Measurements from ENCODE around the gene MACROD1. TPM values are rescaled to one million over a fixed set of nuclear protein-coding genes. Genes with fewer than 3 reads are reported as not detected.
A peak's percentile ranks its signal among the peaks of the same experiment; 100 is the strongest.

MACROD1 gene
- total and polyA plus RNA-seq, 7 experiments from 2014 or later = 5.4 to 16.2 (median 9.7) TPM

GRCh38 chr11:64007629-64008282, 158.2 kb downstream of the MACROD1 start:
- H3K9me3 ChIP-seq (ENCODE audit: control insufficient read depth in 2 of 3, low read length in 3 of 3) = peaks cover 0 to 8% (median 0%) of the 10 kb centered on the region in 3 experiments
- Mint-ChIP-seq H3K4me3 (peak overlapping the region in 7 of 10 donors; percentile 18 to 81 (median 60)), H3K36me3 (peaks cover 0 to 12% (median 0%) of the 10 kb centered on the region in 5 donors), H3K27me3 (peaks cover 20 to 40% (median 32%) of the 10 kb centered on the region in 5 donors), H3K4me1 (peaks cover 7 to 16% (median 12%) of the 10 kb centered on the region in 7 donors), H3K27ac (no peak overlapping the region), H3K9me3 (peaks cover 0 to 19% (median 0%) of the 10 kb centered on the region in 11 donors)
- no peak overlapping the region for H3K27ac ChIP-seq (ENCODE audit: low read depth, low read length)
- H3K36me3 ChIP-seq (ENCODE audit: control insufficient read depth in 2 of 3, insufficient read depth in 3 of 3, low read length in 3 of 3) = no peaks in the 10 kb centered on the region
- DNase-seq (no peak), ATAC-seq (peak; percentile 76)
- H3K27me3 ChIP-seq (ENCODE audit: control insufficient read depth in 2 of 2, insufficient read depth in 2 of 2, low read length in 2 of 2) = no peaks in the 10 kb centered on the region
- H3K4me1 ChIP-seq (ENCODE audit: control insufficient read depth in 2 of 2, insufficient read depth in 2 of 2, low read length in 2 of 2) = no peaks in the 10 kb centered on the region
- CTCF ChIA-PET = no interaction called here
- H3K4me3 ChIP-seq (ENCODE audit: low read length) = peak overlapping the region; percentile 20
- POLR2A ChIA-PET = no interaction called here
- intact Hi-C loops (cut with micrococcal nuclease) = no loop called here

GRCh38 chr11:64007160-64007628, 158.7 kb downstream of the MACROD1 start:
- no peaks in the 10 kb centered on the region for H3K36me3 ChIP-seq (ENCODE audit: control insufficient read depth in 2 of 3, insufficient read depth in 3 of 3, low read length in 3 of 3)

GRCh38 chr11:64006398-64006797, 159.5 kb downstream of the MACROD1 start:
- Mint-ChIP-seq H3K27ac (no peak overlapping the region), H3K27me3 (peaks cover 20 to 40% (median 33%) of the 10 kb centered on the region in 5 donors), H3K36me3 (peaks cover 0 to 12% (median 0%) of the 10 kb centered on the region in 5 donors), H3K4me1 (peaks cover 11 to 17% (median 14%) of the 10 kb centered on the region in 7 donors), H3K4me3 (peak overlapping the region in 1 of 10 donors; percentile 63), H3K9me3 (peaks cover 0 to 17% (median 0%) of the 10 kb centered on the region in 11 donors)
- DNase-seq (no peak), ATAC-seq (no peak)
- intact Hi-C loops (cut with micrococcal nuclease) = no loop called here
- ChIA-PET POLR2A (no interaction called here), CTCF (no interaction called here)
- Histone ChIP-seq H3K9me3 (ENCODE audit: control insufficient read depth in 2 of 3, low read length in 3 of 3) (peaks cover 0 to 8% (median 0%) of the 10 kb centered on the region in 3 experiments), H3K27me3 (ENCODE audit: control insufficient read depth in 2 of 2, insufficient read depth in 2 of 2, low read length in 2 of 2) (no peaks in the 10 kb centered on the region), H3K4me3 (ENCODE audit: low read length) (no peak overlapping the region), H3K36me3 (ENCODE audit: control insufficient read depth in 2 of 3, insufficient read depth in 3 of 3, low read length in 3 of 3) (no peaks in the 10 kb centered on the region), H3K4me1 (ENCODE audit: control insufficient read depth in 2 of 2, insufficient read depth in 2 of 2, low read length in 2 of 2) (no peaks in the 10 kb centered on the region), H3K27ac (ENCODE audit: low read depth, low read length) (no peak overlapping the region)

More at GRCh38 chr11:64007160-64007628, 158.7 kb downstream of the MACROD1 start:
- Mint-ChIP-seq H3K4me1 (peaks cover 7 to 16% (median 12%) of the 10 kb centered on the region in 7 donors), H3K4me3 (peak overlapping the region in 9 of 10 donors; percentile 7 to 81 (median 55)), H3K36me3 (peaks cover 0 to 12% (median 0%) of the 10 kb centered on the region in 5 donors), H3K27me3 (peaks cover 20 to 40% (median 32%) of the 10 kb centered on the region in 5 donors), H3K9me3 (peaks cover 0 to 19% (median 0%) of the 10 kb centered on the region in 11 donors), H3K27ac (peak overlapping the region in 1 of 9 donors; percentile 3)
- ATAC-seq (peak; percentile 62), DNase-seq (no peak)
- ChIA-PET POLR2A (no interaction called here), CTCF (no interaction called here)
- H3K4me1 ChIP-seq (ENCODE audit: control insufficient read depth in 2 of 2, insufficient read depth in 2 of 2, low read length in 2 of 2) = no peaks in the 10 kb centered on the region
- intact Hi-C loops (cut with micrococcal nuclease) = no loop called here
- peak overlapping the region; percentile 20 for H3K4me3 ChIP-seq (ENCODE audit: low read length)
- H3K27ac ChIP-seq (ENCODE audit: low read depth, low read length) = no peak overlapping the region
- peaks cover 0 to 8% (median 0%) of the 10 kb centered on the region in 3 experiments for H3K9me3 ChIP-seq (ENCODE audit: control insufficient read depth in 2 of 3, low read length in 3 of 3)
- H3K27me3 ChIP-seq (ENCODE audit: control insufficient read depth in 2 of 2, insufficient read depth in 2 of 2, low read length in 2 of 2) = no peaks in the 10 kb centered on the region

GRCh38 chr11:64005691-64006090, 160.2 kb downstream of the MACROD1 start:
- Histone ChIP-seq H3K27ac (ENCODE audit: low read depth, low read length) (no peak overlapping the region), H3K36me3 (ENCODE audit: control insufficient read depth in 2 of 3, insufficient read depth in 3 of 3, low read length in 3 of 3) (no peaks in the 10 kb centered on the region), H3K27me3 (ENCODE audit: control insufficient read depth in 2 of 2, insufficient read depth in 2 of 2, low read length in 2 of 2) (no peaks in the 10 kb centered on the region), H3K4me3 (ENCODE audit: low read length) (no peak overlapping the region), H3K9me3 (ENCODE audit: control insufficient read depth in 2 of 3, low read length in 3 of 3) (peaks cover 0 to 7% (median 0%) of the 10 kb centered on the region in 3 experiments), H3K4me1 (ENCODE audit: control insufficient read depth in 2 of 2, insufficient read depth in 2 of 2, low read length in 2 of 2) (peaks cover 0 to 6% of the 10 kb centered on the region in 2 donors)
- Mint-ChIP-seq H3K9me3 (peaks cover 0 to 10% (median 0%) of the 10 kb centered on the region in 11 donors), H3K36me3 (peaks cover 0 to 7% (median 0%) of the 10 kb centered on the region in 5 donors), H3K4me1 (peaks cover 11 to 19% (median 14%) of the 10 kb centered on the region in 7 donors), H3K4me3 (no peak overlapping the region), H3K27me3 (peaks cover 20 to 40% (median 33%) of the 10 kb centered on the region in 5 donors), H3K27ac (no peak overlapping the region)
- intact Hi-C loops (cut with micrococcal nuclease) = no loop called here
- no peak for DNase-seq
- ChIA-PET CTCF (interaction anchor here (0.6 kb wide), 1 partner anchor 268 kb away, joined by 3 read pairs; no protein-coding TSS in a partner anchor), POLR2A (no interaction called here)
- no peak for ATAC-seq

- ATAC-seq (no peak), DNase-seq (no peak)
- POLR2A ChIA-PET = no interaction called here
- Mint-ChIP-seq H3K9me3 (no peaks in the 10 kb centered on the region), H3K4me1 (peaks cover 11 to 19% (median 14%) of the 10 kb centered on the region in 7 donors), H3K36me3 (no peaks in the 10 kb centered on the region), H3K4me3 (no peak overlapping the region), H3K27ac (no peak overlapping the region), H3K27me3 (peaks cover 20 to 40% (median 32%) of the 10 kb centered on the region in 5 donors)
- intact Hi-C loops (cut with micrococcal nuclease) = loop anchor here in 1 of 2 donors (5.0 kb wide), 1 partner anchor 298 kb away; the partner anchor contains the start of gene CATSPERZ
- CTCF ChIA-PET = no interaction called here
- Histone ChIP-seq H3K4me3 (ENCODE audit: low read length) (no peak overlapping the region), H3K9me3 (ENCODE audit: control insufficient read depth in 2 of 3, low read length in 3 of 3) (no peaks in the 10 kb centered on the region), H3K27me3 (ENCODE audit: control insufficient read depth in 2 of 2, insufficient read depth in 2 of 2, low read length in 2 of 2) (no peaks in the 10 kb centered on the region), H3K4me1 (ENCODE audit: control insufficient read depth in 2 of 2, insufficient read depth in 2 of 2, low read length in 2 of 2) (peaks cover 8 to 14% of the 10 kb centered on the region in 2 donors), H3K27ac (ENCODE audit: low read depth, low read length) (no peak overlapping the region), H3K36me3 (ENCODE audit: control insufficient read depth in 2 of 3, insufficient read depth in 3 of 3, low read length in 3 of 3) (no peaks in the 10 kb centered on the region)
Observed at GRCh38 chr11:64004590-64004984, 161.3 kb downstream of the MACROD1 start.

GRCh38 chr11:64003807-64004589, 161.9 kb downstream of the MACROD1 start:
- H3K9me3 Mint-ChIP-seq = no peaks in the 10 kb centered on the region
- intact Hi-C loops (cut with micrococcal nuclease) = loop anchor here in 1 of 2 donors (5.0 kb wide), 1 partner anchor 298 kb away; the partner anchor contains the start of gene CATSPERZ
- CTCF ChIA-PET = no interaction called here

More at GRCh38 chr11:64003807-64004589, 161.9 kb downstream of the MACROD1 start:
- H3K4me1 Mint-ChIP-seq = peaks cover 11 to 19% (median 14%) of the 10 kb centered on the region in 7 donors
- no peaks in the 10 kb centered on the region for H3K27me3 ChIP-seq (ENCODE audit: control insufficient read depth in 2 of 2, insufficient read depth in 2 of 2, low read length in 2 of 2)
- H3K4me3 Mint-ChIP-seq = no peak overlapping the region
- peaks cover 18 to 37% (median 30%) of the 10 kb centered on the region in 5 donors for H3K27me3 Mint-ChIP-seq
- no peak overlapping the region for H3K27ac ChIP-seq (ENCODE audit: low read depth, low read length)
- no peaks in the 10 kb centered on the region for H3K9me3 ChIP-seq (ENCODE audit: control insufficient read depth in 2 of 3, low read length in 3 of 3)
- peaks cover 8 to 15% of the 10 kb centered on the region in 2 donors for H3K4me1 ChIP-seq (ENCODE audit: control insufficient read depth in 2 of 2, insufficient read depth in 2 of 2, low read length in 2 of 2)
- H3K36me3 ChIP-seq (ENCODE audit: control insufficient read depth in 2 of 3, insufficient read depth in 3 of 3, low read length in 3 of 3) = peaks cover 0 to under 1% (median 0%) of the 10 kb centered on the region in 3 experiments
- POLR2A ChIA-PET = no interaction called here
- no peak overlapping the region for H3K4me3 ChIP-seq (ENCODE audit: low read length)
- ATAC-seq = no peak
- H3K27ac Mint-ChIP-seq = peak overlapping the region in 1 of 9 donors; percentile 46
- DNase-seq = no peak
- H3K36me3 Mint-ChIP-seq = no peaks in the 10 kb centered on the region
